GM18870 (cell line): Measurements from ENCODE around the gene IFT43.

ENCODE experiments used
- ATAC-seq: cut with Tn5 transposase; IDR thresholded peaks from one replicate; pipeline ENCODE4 v1.9.1; 2021; ENCODE audit warnings: moderate library complexity; ENCODE audit not compliant: unreplicated experiment

IFT43 gene

DNA sequence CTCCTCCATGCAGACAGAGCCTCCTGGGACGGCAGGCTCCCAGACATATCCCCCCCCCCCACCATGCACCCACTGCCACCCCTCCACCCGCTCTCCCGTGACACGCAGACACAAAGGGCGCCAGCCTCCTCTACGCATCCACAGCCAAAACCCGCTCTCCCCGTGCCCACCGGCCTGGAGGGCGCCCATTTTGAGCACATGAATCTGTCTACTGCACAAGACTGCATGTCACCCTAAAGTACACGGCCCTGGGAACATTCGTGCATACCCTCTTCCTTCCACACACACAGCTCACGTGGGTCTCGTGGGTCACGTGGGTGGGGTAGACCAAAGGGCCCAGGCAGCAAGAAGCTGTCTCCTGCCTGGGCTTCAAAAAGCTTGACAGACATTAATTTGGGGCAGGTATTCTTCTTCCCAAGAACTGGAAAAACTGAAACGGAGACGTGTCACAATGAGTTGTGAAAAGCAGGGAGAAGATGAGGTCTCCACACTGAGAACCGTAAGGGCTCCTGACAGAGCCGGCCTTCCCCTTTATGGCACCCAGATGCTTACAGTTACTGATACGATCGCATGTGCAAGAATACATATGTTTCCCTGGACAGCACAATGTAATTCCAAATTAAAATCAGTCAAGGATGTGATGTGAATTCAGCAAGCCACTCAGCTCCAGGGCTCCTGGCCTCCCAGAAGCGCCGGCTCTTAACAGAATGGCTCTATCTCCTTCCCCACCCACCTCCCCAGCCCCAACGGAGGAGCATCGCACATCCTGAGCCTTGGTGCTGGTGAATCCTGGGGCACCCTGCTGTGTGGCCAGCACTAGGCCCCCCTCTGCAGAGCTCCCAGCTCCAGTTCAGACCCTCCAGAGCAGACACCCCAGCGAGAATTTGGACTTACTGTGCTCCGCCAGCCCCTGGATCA, 5.7 kb upstream of the IFT43 start:
- no peak for ATAC-seq

- no peak for ATAC-seq
Measured at GRCh38 chr14:75980856-75981255, 4.7 kb upstream of the IFT43 start.

DNA sequence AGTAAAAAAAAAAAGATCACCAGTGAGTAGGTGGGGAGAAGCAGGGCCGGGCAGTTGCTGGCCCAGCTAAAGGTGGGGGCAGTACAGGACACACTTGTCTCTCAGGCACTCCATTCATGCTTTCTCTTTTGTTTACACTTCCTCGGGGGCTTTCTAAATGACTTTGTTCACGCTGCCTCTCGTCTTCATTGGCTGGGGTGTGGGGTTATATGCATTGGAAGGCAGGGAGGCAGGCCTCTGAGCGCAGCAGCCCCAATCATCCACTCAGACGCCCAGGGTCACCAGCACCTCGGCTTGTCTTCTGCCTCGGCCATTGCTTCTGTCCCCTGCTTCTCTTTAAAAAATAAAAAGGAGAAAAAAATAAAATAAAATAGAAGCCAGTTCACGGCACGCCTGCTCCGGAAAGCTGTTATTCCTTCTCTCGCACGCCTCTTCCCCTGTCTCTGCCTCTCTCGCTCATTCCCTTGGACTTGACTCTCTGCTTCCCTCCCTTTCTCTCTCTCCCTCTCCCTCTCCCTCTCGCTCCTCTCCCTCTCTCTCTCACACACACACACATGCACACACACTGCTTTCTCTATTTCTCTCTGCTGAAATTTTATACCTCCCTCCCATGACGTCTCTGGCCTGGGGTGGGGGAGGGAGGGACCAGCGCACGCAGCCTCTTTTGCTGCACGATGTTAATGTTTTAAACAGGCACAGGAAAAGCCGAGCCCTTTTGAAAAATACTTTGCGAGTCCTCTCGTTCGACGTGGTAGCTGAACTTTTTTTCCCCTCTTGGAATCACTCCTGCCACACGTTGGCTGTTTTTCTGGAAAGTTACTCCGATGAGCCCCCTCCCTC, 3.9 kb upstream of the IFT43 start, which contains the start of gene TGFB3:
TSS of gene TGFB3 (minus strand) at position 570 of the 840 bp plus-strand sequence. CDS start 1,102 bp downstream, outside the sequence.
- no peak for ATAC-seq

GRCh38 chr14:75982266-75983018, 3.1 kb upstream of the IFT43 start:
- ATAC-seq = peak; percentile 38

DNA sequence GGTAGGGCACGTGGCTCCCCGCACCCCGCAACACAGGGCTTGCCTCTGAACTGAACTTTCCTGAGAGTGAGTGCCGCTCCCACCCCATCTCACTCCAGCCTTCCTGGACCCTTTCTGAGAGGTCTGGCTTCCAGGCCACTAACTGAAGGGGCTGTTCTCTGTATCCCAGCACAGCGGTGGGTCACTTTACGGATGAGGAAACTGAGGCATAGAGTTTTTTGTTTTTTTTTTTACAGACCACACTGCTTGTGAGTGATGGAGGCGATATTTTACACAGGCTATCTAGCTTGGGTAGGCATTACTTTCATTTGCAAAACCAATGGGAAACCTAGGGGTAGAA, 2.6 kb upstream of the IFT43 start:
- ATAC-seq = no peak

DNA sequence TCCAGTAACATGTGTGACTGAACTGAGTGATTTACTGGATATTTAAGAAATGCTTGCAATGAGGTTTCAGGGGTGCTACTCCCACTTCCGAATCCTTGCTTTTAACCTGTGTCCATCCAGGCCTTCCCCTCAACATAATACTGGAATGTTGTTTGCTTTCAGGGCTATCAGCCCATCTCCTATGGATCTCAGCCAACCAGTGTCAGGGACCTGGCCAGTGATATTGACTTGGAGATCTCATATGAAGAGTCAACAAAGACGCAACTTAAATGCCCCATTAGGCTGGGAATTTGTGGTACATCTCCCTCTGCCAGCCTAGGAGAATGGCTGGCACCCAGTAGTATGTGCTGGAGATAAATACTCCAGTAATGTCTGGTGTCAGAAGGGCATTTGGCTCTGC, 889 bp upstream of the IFT43 start:
- ATAC-seq = no peak

DNA sequence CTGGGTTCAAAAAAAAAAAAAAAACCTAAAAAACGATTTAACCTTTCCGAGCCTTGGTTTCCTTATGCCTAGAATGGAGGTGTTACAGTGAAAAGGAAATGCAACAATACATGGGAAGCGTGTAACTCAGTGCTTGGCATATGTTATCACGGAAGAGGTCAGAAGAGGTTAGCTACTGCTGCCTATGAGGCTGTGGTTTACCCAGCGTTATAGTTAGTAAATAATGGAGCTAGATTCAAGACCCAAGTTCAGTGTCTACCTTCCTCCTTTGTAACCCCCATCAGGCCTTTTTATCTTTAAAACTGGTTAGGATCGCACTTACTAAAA, 839 bp downstream of the IFT43 start:
- no peak for ATAC-seq

DNA sequence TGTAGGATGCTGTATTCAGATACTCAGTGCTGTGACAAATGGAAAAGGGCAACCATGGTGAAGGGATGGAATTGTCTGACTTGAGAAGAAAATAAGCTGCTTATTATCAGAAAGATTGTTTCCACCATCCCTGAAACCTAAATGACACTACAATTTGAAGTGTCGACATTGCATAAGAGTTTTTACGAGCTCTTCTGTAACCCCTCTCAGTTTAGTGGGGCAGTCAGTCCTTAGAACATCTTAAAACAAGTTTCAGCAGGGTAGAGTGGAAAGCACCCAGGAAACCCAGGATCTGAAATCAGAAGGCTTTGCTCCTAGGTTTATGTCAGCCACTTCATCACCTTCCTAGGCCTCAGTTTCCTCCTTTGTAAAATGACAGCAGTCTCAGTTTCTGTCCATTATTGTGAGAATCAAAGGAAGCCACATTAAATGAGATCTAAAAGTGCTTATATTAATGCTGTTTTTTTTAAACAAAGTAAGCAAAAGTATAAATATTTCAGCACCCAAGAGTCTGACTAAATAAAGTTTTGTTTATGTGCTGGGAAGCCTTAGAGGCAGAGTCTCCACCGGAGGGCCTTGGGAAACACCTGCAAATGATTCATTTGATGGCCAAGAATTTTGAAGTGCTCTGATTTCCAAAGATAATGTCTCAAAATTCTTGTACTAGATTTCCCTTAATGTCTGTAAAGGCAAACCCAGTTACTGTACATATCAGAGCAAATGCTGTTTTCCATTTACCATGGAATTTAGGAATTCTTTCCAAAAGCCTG, 1.8 kb downstream of the IFT43 start:
- no peak for ATAC-seq

DNA sequence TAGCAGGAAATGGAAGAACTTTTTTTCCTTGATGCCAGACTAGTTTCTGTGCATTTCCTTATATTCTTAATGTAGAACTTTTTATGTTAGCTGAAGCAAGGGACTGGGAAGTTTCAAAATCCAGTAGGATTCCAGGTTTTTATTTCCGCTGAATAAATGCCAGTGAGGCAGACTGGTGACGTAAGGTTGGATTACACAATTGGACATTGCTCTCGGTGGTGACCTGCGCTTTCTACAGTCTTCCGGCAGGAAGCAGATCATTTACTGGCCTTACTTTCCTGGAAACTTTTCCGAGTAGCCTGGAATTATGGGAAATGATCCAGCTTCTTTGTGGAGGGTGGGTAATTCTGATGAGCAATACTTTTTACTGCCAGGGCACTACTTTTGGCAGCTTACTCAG, 3.6 kb downstream of the IFT43 start:
- ATAC-seq = no peak

- ATAC-seq = no peak
Measured at GRCh38 chr14:75990297-75990696, 4.7 kb downstream of the IFT43 start.

DNA sequence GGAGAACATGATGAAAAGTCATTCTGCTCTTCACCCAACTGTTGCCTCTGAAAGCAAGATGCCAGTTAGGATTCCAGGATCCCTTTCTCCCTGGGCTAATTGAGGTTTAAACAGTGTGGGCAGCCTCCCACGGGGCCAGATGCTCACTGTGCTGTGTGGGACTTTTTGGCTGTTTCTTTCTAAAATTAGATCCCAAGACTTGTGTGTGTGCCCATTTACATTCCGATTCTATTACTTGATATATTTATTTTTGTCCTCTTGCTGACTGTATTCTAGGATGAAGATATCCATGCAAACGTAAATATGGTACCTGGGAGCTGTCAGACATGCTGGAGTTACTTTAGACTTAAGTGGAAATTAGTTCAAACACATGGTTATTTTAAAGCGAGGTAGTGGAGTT, 6.2 kb downstream of the IFT43 start:
- no peak for ATAC-seq

GRCh38 chr14:75993567-75994041, 8.0 kb downstream of the IFT43 start:
- peak; percentile 69 for ATAC-seq

- ATAC-seq = no peak
Measured at GRCh38 chr14:75995372-75996041, 9.9 kb downstream of the IFT43 start.

- ATAC-seq = no peak
Measured at GRCh38 chr14:75996488-75996887, 10.9 kb downstream of the IFT43 start.

GRCh38 chr14:75999511-76000190, 14.1 kb downstream of the IFT43 start:
- no peak for ATAC-seq

- ATAC-seq = no peak
Measured at GRCh38 chr14:76002383-76002782, 16.8 kb downstream of the IFT43 start.

DNA sequence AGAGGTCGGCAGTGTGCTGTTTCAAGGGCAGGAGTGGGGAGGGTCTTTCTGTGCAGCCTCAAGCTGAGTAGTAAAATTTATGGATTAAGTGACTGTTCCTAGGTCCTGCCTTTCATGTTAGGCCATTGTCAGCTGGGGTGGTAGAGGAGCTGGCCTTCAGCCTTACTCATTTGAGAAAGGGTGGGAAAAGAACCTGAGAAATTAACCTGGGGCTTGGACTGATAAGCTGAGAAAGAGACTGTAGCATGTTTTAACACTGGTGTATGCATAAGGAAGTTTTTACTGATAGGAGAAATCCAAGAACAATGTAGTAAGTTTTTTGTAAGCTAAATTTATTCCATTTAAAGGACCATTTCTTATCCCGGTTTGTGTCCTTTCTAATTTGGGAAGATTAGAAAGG, 20.7 kb downstream of the IFT43 start:
- ATAC-seq = no peak

DNA sequence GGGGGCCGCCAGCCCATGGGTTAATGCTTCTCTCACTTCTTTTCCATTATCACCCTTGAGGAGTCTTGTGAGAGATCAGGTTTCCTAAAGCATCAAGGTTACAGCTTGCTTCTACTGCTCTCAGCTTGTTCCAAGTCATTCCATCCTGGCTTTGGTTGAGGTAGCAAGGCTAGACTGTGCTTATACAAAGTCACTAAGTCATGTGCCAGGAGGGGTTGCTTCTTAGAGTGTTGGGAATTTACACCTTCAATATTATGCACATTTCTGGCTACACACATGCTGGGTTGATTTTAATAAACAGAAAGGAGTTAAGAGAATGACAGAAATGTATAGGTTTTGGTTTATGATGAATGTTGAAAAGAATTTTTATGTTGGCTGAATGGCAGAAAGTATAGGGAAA, 21.8 kb downstream of the IFT43 start:
- no peak for ATAC-seq

DNA sequence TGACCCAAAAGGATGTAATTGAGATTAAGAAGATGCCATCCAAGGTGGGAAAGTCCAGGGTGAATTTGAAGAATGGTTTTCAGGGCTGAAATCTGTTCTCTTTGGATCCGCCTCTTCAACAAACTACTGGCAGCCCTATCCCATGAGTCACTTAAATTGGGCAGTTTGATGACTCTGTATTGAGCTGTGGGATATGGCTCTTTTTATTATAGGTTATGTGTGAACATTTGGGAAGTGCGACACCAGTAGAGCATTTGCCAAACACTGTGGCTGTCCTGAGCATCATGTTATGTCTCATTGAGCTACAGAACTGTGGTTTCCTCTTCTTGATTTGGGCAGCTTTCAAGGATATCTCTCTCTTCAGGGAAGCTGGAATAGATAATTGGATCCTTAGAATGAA, 22.3 kb downstream of the IFT43 start:
- no peak for ATAC-seq
